IMR-90 (cell line): ENCODE measurements around the gene FBXL7. TPM values are rescaled to one million over a fixed set of nuclear protein-coding genes. Genes with fewer than 3 reads are reported as not detected.

Experiments
- ATAC-seq: fragments of 200-7000 bp; cut with Tn5 transposase; 2 replicates; pipeline ENCODE4 v1.9.1; 2020; ENCODE audit warnings: low read depth, mild to moderate bottlenecking, moderate library complexity
- BruUV-seq: library from RNA; stranded (reverse); fragments of 400-500 nt; replicated peaks from 2 replicates; lab custom pipeline; 2021; lab: Mats Ljungman, UMichigan
- CTCF ChIA-PET: fragments of 300-600 bp; formaldehyde crosslinking; extraction: SDS; loops from one replicate; lab custom pipeline; 2021; ENCODE audit warnings: antibody characterized with exemption; lab: Yijun Ruan, JAX
- POLR2A ChIA-PET: fragments of 300-600 bp; sonication (Branson Sonifier 250); formaldehyde crosslinking; loops from one replicate; lab custom pipeline; 2022; ENCODE audit warnings: antibody characterized with exemption; ENCODE audit not compliant: unreplicated experiment; lab: Charles Lee
- DNase-seq: peaks from one replicate; pipeline ENCODE4 v3.0.0; 2013
- H2AFZ ChIP-seq: replicated peaks from 2 replicates; pipeline ENCODE3; 2013; ENCODE audit warnings: low read length, mild to moderate bottlenecking; ENCODE audit not compliant: poor library complexity
- H2AK5ac ChIP-seq: 2 replicates; pipeline ENCODE4 v1.6.1; 2013; ENCODE audit warnings: low read depth, low read length, inconsistent platforms
- H2AK9ac ChIP-seq: replicated peaks from 2 replicates; pipeline ENCODE3; 2013; ENCODE audit warnings: mild to moderate bottlenecking, low read depth, low read length, moderate library complexity; ENCODE audit not compliant: poor library complexity
- H2BK120ac ChIP-seq: 2 replicates; pipeline ENCODE4 v1.6.1; 2013; ENCODE audit warnings: low read depth, low read length, inconsistent platforms
- H2BK15ac ChIP-seq: 3 replicates; pipeline ENCODE4 v1.6.1; 2013; ENCODE audit warnings: low read depth, low read length, inconsistent platforms
- H2BK20ac ChIP-seq: 2 replicates; pipeline ENCODE4 v1.6.1; 2013; ENCODE audit warnings: low read depth, mild to moderate bottlenecking, inconsistent platforms, low read length, moderate library complexity
- H2BK5ac ChIP-seq: 2 replicates; pipeline ENCODE4 v1.6.1; 2013; ENCODE audit warnings: mild to moderate bottlenecking, low read depth, low read length, inconsistent platforms; ENCODE audit not compliant: poor library complexity, severe bottlenecking
- H3K14ac ChIP-seq: replicated peaks from 2 replicates; pipeline ENCODE4 v1.6.1; 2013; ENCODE audit warnings: low read depth, low read length, inconsistent platforms
- H3K18ac ChIP-seq: 2 replicates; pipeline ENCODE4 v1.6.1; 2013; ENCODE audit warnings: low read depth, low read length, control low read depth
- H3K23ac ChIP-seq: 2 replicates; pipeline ENCODE4 v1.6.1; 2013; ENCODE audit warnings: low read depth, low read length, inconsistent platforms
- H3K27ac ChIP-seq: 2 replicates; pipeline ENCODE4 v1.5.1; 2013; ENCODE audit warnings: mild to moderate bottlenecking, control low read depth, low read length; ENCODE audit not compliant: insufficient read depth
- H3K27me3 ChIP-seq: 2 replicates; pipeline ENCODE4 v1.6.1; 2013; ENCODE audit warnings: low read length; ENCODE audit not compliant: control insufficient read depth, insufficient read depth
- H3K36me3 ChIP-seq: 2 replicates; pipeline ENCODE4 v1.6.1; 2013; ENCODE audit warnings: low read length, mixed read lengths; ENCODE audit not compliant: control insufficient read depth, insufficient read depth
- H3K4ac ChIP-seq: 2 replicates; pipeline ENCODE4 v1.6.1; 2013; ENCODE audit warnings: low read depth, low read length, inconsistent platforms
- H3K4me1 ChIP-seq: 2 replicates; pipeline ENCODE4 v1.6.1; 2013; ENCODE audit warnings: low read length, mixed read lengths; ENCODE audit not compliant: control insufficient read depth, insufficient read depth
- H3K4me2 ChIP-seq: 2 replicates; pipeline ENCODE4 v1.6.1; 2013; ENCODE audit warnings: low read depth, mild to moderate bottlenecking, control low read depth, low read length, moderate library complexity
- H3K4me3 ChIP-seq: 2 replicates; pipeline ENCODE4 v1.5.1; 2013; ENCODE audit warnings: low read depth, mild to moderate bottlenecking, control low read depth, low read length, moderate library complexity; ENCODE audit not compliant: insufficient read depth
- H3K56ac ChIP-seq: 2 replicates; pipeline ENCODE4 v1.6.1; 2013; ENCODE audit warnings: low read length, inconsistent platforms; ENCODE audit not compliant: insufficient read depth; ENCODE audit errors: extremely low read depth
- H3K79me1 ChIP-seq, 2 experiments: 2 replicates each; pipeline ENCODE4 v1.6.1; 2013; ENCODE audit warnings: low read length in 2 of 2, inconsistent platforms in 1 of 2, low read depth in 1 of 2
- H3K9ac ChIP-seq: 2 replicates; pipeline ENCODE4 v1.6.1; 2013; ENCODE audit warnings: low read depth, low read length, control low read depth
- H3K9me1 ChIP-seq: 2 replicates; pipeline ENCODE4 v1.6.1; 2013; ENCODE audit warnings: low read length, inconsistent platforms; ENCODE audit not compliant: insufficient read depth
- H3K9me3 ChIP-seq: 2 replicates; pipeline ENCODE4 v1.6.1; 2013; ENCODE audit warnings: low read length; ENCODE audit not compliant: control insufficient read depth, insufficient read depth
- H4K20me1 ChIP-seq: 2 replicates; pipeline ENCODE4 v1.6.1; 2013; ENCODE audit warnings: low read length, inconsistent platforms; ENCODE audit not compliant: insufficient read depth
- H4K5ac ChIP-seq: 2 replicates; pipeline ENCODE4 v1.6.1; 2013; ENCODE audit warnings: mild to moderate bottlenecking, low read depth, low read length, control low read depth
- H4K8ac ChIP-seq, 2 experiments: 2 replicates each; pipeline ENCODE4 v1.6.1; 2013; ENCODE audit warnings: low read depth in 2 of 2, low read length in 2 of 2, control low read depth in 1 of 2, inconsistent platforms in 1 of 2
- H4K91ac ChIP-seq: 2 replicates; pipeline ENCODE4 v1.6.1; 2013; ENCODE audit warnings: low read depth, low read length, inconsistent platforms; ENCODE audit not compliant: insufficient read depth
- CHD1 ChIP-seq: IDR thresholded peaks from 2 replicates; pipeline ENCODE4 v1.6.1; 2012; ENCODE audit warnings: low read depth, low read length, improper control_type of control experiment
- CTCF ChIP-seq: conservative IDR thresholded peaks from 2 replicates; pipeline ENCODE4 v1.5.1; 2012; ENCODE audit warnings: mild to moderate bottlenecking, low read depth, low read length, improper control_type of control experiment
- USF2 ChIP-seq: fragments of 150-350 bp; IDR thresholded peaks from 2 replicates; pipeline ENCODE4 v1.6.1; 2017; ENCODE audit warnings: mild to moderate bottlenecking, antibody characterized with exemption, low read length, low read depth
- WGBS, 2 experiments: methylation state at CpG; one replicate each; pipeline versions ENCODE4 v1.1.5 to v1.1.7; 2013; ENCODE audit warnings: missing lambda C conversion rate in 2 of 2; ENCODE audit not compliant: insufficient read length in 1 of 2; ENCODE audit errors: extremely low coverage in 2 of 2; 5-methylcytosine and 5-hydroxymethylcytosine counted together
- dilution Hi-C: fragments of 300-500 bp; cut with HindIII; formaldehyde crosslinking; loops from one replicate; pipeline ENCODE4 v1.14.3; 2018; ENCODE audit warnings: low sequenced_read_pairs; ENCODE audit not compliant: unreplicated experiment
- in situ Hi-C: fragments of 300-500 bp; cut with MboI; formaldehyde crosslinking; loops from 3 replicates; pipeline ENCODE4 v1.14.3; 2019; ENCODE audit warnings: low sequenced_read_pairs, inconsistent platforms, mixed read lengths
- intact Hi-C: fragments of 100-400 bp; cut with micrococcal nuclease; formaldehyde crosslinking; loops from 2 replicates; pipeline ENCODE4 v1.10.0; 2022
- polyA plus RNA-seq, 3 experiments: library from polyadenylated mRNA; depleted of rRNA; stranded (reverse); fragments of >200 nt; gene quantifications; 2 replicates each; pipeline ENCODE4 v1.2.3, GENCODE V29; 2012; ENCODE audit warnings: low replicate concordance in 1 of 3
- total RNA-seq: library from RNA; depleted of rRNA; stranded (reverse); fragments of >200 nt; gene quantifications from 2 replicates; pipeline ENCODE4 v1.2.3, GENCODE V29; 2012

The FBXL7 gene
- total and polyA plus RNA-seq, 2 of the 4 experiments (the other 2 are of a cell fraction), result 4.1 to 10.2 TPM

GRCh38 chr5:15669826-15670225 is 169.8 kb downstream of the FBXL7 start:
- dilution Hi-C loops, result no loop called here
- POLR2A ChIA-PET, result interaction anchor here (0.6 kb wide), 1 partner anchor 41 kb away, joined by 4 read pairs; no protein-coding TSS in a partner anchor
- H4K8ac ChIP-seq, result no peak overlapping the region

More at GRCh38 chr5:15669826-15670225, 169.8 kb downstream of the FBXL7 start:
- ATAC-seq (no peak), DNase-seq (no peak)
- no TSS peak for BruUV-seq
- in situ Hi-C loops, result no loop called here
- H3K23ac ChIP-seq, result no peak overlapping the region
- CTCF ChIA-PET, result no interaction called here
- H3K9me1 ChIP-seq, result no peaks in the 10 kb centered on the region
- H2AFZ ChIP-seq, result no peak overlapping the region
- no peak overlapping the region for H3K14ac ChIP-seq
- intact Hi-C loops, result no loop called here
- H3K4me2 ChIP-seq, result no peak overlapping the region
- no peak overlapping the region for H4K5ac ChIP-seq
- H3K9me3 ChIP-seq, result no peaks in the 10 kb centered on the region
- H2BK120ac ChIP-seq, result no peak overlapping the region
- no peak overlapping the region for H3K4ac ChIP-seq
- H2BK20ac ChIP-seq, result no peak overlapping the region
- TF ChIP-seq USF2 (no peak), CTCF (no peak), CHD1 (no peak)
- no peak overlapping the region for H2BK5ac ChIP-seq
- no peak overlapping the region for H3K9ac ChIP-seq
- no peak overlapping the region for H3K27ac ChIP-seq
- H4K91ac ChIP-seq, result no peak overlapping the region
- peaks cover 7 to 26% of the 10 kb centered on the region in 2 experiments; a peak in 3 of 4 replicates for H3K79me1 ChIP-seq
- no peak overlapping the region for H3K4me3 ChIP-seq
- no peaks in the 10 kb centered on the region for H3K4me1 ChIP-seq
- no peak overlapping the region for H3K18ac ChIP-seq
- no peaks in the 10 kb centered on the region for H3K27me3 ChIP-seq
- no peak overlapping the region for H2AK5ac ChIP-seq
- no peaks in the 10 kb centered on the region for H4K20me1 ChIP-seq
- no peak overlapping the region for H2AK9ac ChIP-seq
- no peaks in the 10 kb centered on the region for H3K36me3 ChIP-seq
- no CpG with 5 or more reads among the region's 2 CpGs for WGBS, 2 experiments
- H2BK15ac ChIP-seq, result no peak overlapping the region
- no peak overlapping the region for H3K56ac ChIP-seq
